HUES64 (cell line): ENCODE measurements around the gene ACTR1B.

Source experiments
- H3K27ac ChIP-seq: 2 replicates; pipeline ENCODE4 v1.7.0; 2013; ENCODE audit warnings: low read depth, low read length, inconsistent platforms
- H3K27me3 ChIP-seq: 2 replicates; pipeline ENCODE4 v1.6.1; 2013; ENCODE audit warnings: mild to moderate bottlenecking, low read length; ENCODE audit not compliant: insufficient read depth
- H3K36me3 ChIP-seq: 2 replicates; pipeline ENCODE4 v1.6.1; 2013; ENCODE audit warnings: mild to moderate bottlenecking, low read length; ENCODE audit not compliant: insufficient read depth
- H3K4me1 ChIP-seq: 2 replicates; pipeline ENCODE4 v1.6.1; 2013; ENCODE audit warnings: mild to moderate bottlenecking, low read length, moderate library complexity; ENCODE audit not compliant: insufficient read depth
- H3K4me3 ChIP-seq: 2 replicates; pipeline ENCODE4 v1.5.1; 2013; ENCODE audit warnings: mild to moderate bottlenecking, low read length, moderate library complexity
- H3K9ac ChIP-seq: 2 replicates; pipeline ENCODE4 v1.6.1; 2013; ENCODE audit warnings: mild to moderate bottlenecking, low read depth, low read length
- H3K9me3 ChIP-seq: 2 replicates; pipeline ENCODE4 v1.6.1; 2013; ENCODE audit warnings: low read depth, low read length; ENCODE audit not compliant: insufficient read depth
- WGBS: fragments of 150-250, 120-280 bp; methylation state at CpG from one replicate; pipeline ENCODE4 v1.1.7; 2013; ENCODE audit warnings: missing lambda C conversion rate; 5-methylcytosine and 5-hydroxymethylcytosine counted together

The ACTR1B gene

GRCh38 chr2:97664636-97664970 lies 759 bp upstream of the ACTR1B start:
- Histone ChIP-seq H3K27me3 (no peaks in the 10 kb centered on the region), H3K9ac (peak overlapping the region; percentile 86), H3K27ac (peak overlapping the region; percentile 96), H3K4me1 (peaks cover 17% of the 10 kb centered on the region), H3K4me3 (peak overlapping the region; percentile 76), H3K36me3 (0 out of 2 replicates have a peak, but pooled peaks cover 5% of the 10 kb centered on the region), H3K9me3 (no peaks in the 10 kb centered on the region)
- WGBS = 12% methylated on average over 21 of the region's 21 CpGs

- no peaks in the 10 kb centered on the region for H3K27me3 ChIP-seq
- peaks cover 13% of the 10 kb centered on the region; the same call in 1 of the 2 replicates for H3K36me3 ChIP-seq
- no peaks in the 10 kb centered on the region for H3K9me3 ChIP-seq
- H3K27ac ChIP-seq = peak overlapping the region; percentile 84
- WGBS = under 1% methylated on average over 46 of the region's 46 CpGs
- peak overlapping the region; percentile 82 for H3K9ac ChIP-seq
- peak overlapping the region; percentile 74 for H3K4me3 ChIP-seq
- H3K4me1 ChIP-seq = peaks cover 17% of the 10 kb centered on the region; the same call in 1 of the 2 replicates
Observed at GRCh38 chr2:97663626-97663961, 250 bp downstream of the ACTR1B start.

GRCh38 chr2:97662895-97663625 lies 784 bp downstream of the ACTR1B start:
- Histone ChIP-seq H3K36me3 (peaks cover 18% of the 10 kb centered on the region; the same call in 1 of the 2 replicates), H3K9me3 (no peaks in the 10 kb centered on the region), H3K27me3 (no peaks in the 10 kb centered on the region), H3K9ac (peak overlapping the region; percentile 82), H3K4me3 (peak overlapping the region; percentile 74), H3K4me1 (peaks cover 17% of the 10 kb centered on the region; the same call in 1 of the 2 replicates), H3K27ac (peak overlapping the region; percentile 84)
- 2% methylated on average over 24 of the region's 24 CpGs for WGBS

GRCh38 chr2:97662386-97662894 lies 1.4 kb downstream of the ACTR1B start:
- Histone ChIP-seq H3K9me3 (no peaks in the 10 kb centered on the region), H3K4me3 (peak overlapping the region; percentile 74), H3K4me1 (peaks cover 17% of the 10 kb centered on the region; the same call in 1 of the 2 replicates), H3K9ac (peak overlapping the region; percentile 82; the same call in 1 of the 2 replicates), H3K27me3 (no peaks in the 10 kb centered on the region), H3K36me3 (peaks cover 24% of the 10 kb centered on the region), H3K27ac (peak overlapping the region; percentile 84; the same call in 1 of the 2 replicates)
- WGBS = 15% methylated on average over 12 of the region's 12 CpGs

- no peak overlapping the region for H3K9ac ChIP-seq
- H3K27ac ChIP-seq = peak overlapping the region; percentile 6; the same call in 1 of the 2 replicates
Observed at GRCh38 chr2:97661927-97662326, 1.9 kb downstream of the ACTR1B start.

GRCh38 chr2:97660775-97661389 lies 3.0 kb downstream of the ACTR1B start:
- H3K27ac ChIP-seq = no peak overlapping the region
- H3K36me3 ChIP-seq = peaks cover 37% of the 10 kb centered on the region
- H3K9ac ChIP-seq = no peak overlapping the region
- no peaks in the 10 kb centered on the region for H3K9me3 ChIP-seq
- no peak overlapping the region for H3K4me3 ChIP-seq
- WGBS = 92% methylated on average over 18 of the region's 18 CpGs
- H3K4me1 ChIP-seq = peaks cover 17% of the 10 kb centered on the region; the same call in 1 of the 2 replicates
- no peaks in the 10 kb centered on the region for H3K27me3 ChIP-seq

More at GRCh38 chr2:97661927-97662326, 1.9 kb downstream of the ACTR1B start:
- peaks cover 29% of the 10 kb centered on the region for H3K36me3 ChIP-seq
- peaks cover 17% of the 10 kb centered on the region; the same call in 1 of the 2 replicates for H3K4me1 ChIP-seq
- no peaks in the 10 kb centered on the region for H3K27me3 ChIP-seq
- 85% methylated on average over 6 of the region's 6 CpGs for WGBS
- peak overlapping the region; percentile 74; the same call in 1 of the 2 replicates for H3K4me3 ChIP-seq
- H3K9me3 ChIP-seq = no peaks in the 10 kb centered on the region

- WGBS = 96% methylated on average over 20 of the region's 20 CpGs
- peaks cover 17% of the 10 kb centered on the region; the same call in 1 of the 2 replicates for H3K4me1 ChIP-seq
- no peak overlapping the region for H3K27ac ChIP-seq
- H3K27me3 ChIP-seq = no peaks in the 10 kb centered on the region
- no peak overlapping the region for H3K9ac ChIP-seq
- H3K9me3 ChIP-seq = no peaks in the 10 kb centered on the region
- H3K4me3 ChIP-seq = no peak overlapping the region
- H3K36me3 ChIP-seq = peaks cover 37% of the 10 kb centered on the region
Observed at GRCh38 chr2:97660044-97660774, 3.6 kb downstream of the ACTR1B start.

- no peaks in the 10 kb centered on the region for H3K9me3 ChIP-seq
- peaks cover 39% of the 10 kb centered on the region for H3K36me3 ChIP-seq
- no peaks in the 10 kb centered on the region for H3K27me3 ChIP-seq
- H3K4me1 ChIP-seq = peaks cover 13% of the 10 kb centered on the region; the same call in 1 of the 2 replicates
- H3K4me3 ChIP-seq = no peak overlapping the region
- no peak overlapping the region for H3K27ac ChIP-seq
- no peak overlapping the region for H3K9ac ChIP-seq
- 94% methylated on average over 29 of the region's 29 CpGs for WGBS
Observed at GRCh38 chr2:97659256-97660043, 4.4 kb downstream of the ACTR1B start.

GRCh38 chr2:97658691-97659157 lies 5.1 kb downstream of the ACTR1B start:
- Histone ChIP-seq H3K27ac (no peak overlapping the region), H3K4me3 (no peak overlapping the region), H3K36me3 (peaks cover 46% of the 10 kb centered on the region), H3K9ac (no peak overlapping the region), H3K27me3 (no peaks in the 10 kb centered on the region), H3K4me1 (peaks cover 13% of the 10 kb centered on the region; the same call in 1 of the 2 replicates), H3K9me3 (no peaks in the 10 kb centered on the region)
- WGBS = 95% methylated on average over 13 of the region's 13 CpGs

GRCh38 chr2:97657986-97658690 lies 5.7 kb downstream of the ACTR1B start:
- Histone ChIP-seq H3K4me3 (no peak overlapping the region), H3K9ac (no peak overlapping the region), H3K4me1 (peaks cover 13% of the 10 kb centered on the region; the same call in 1 of the 2 replicates), H3K9me3 (no peaks in the 10 kb centered on the region), H3K27ac (no peak overlapping the region), H3K27me3 (no peaks in the 10 kb centered on the region), H3K36me3 (peaks cover 48% of the 10 kb centered on the region)
- WGBS = 97% methylated on average over 36 of the region's 37 CpGs
